CD4-positive, alpha-beta T cell (primary cell): ENCODE results near the gene ASTN2. TPM values are rescaled to one million over a fixed set of nuclear protein-coding genes. Genes with fewer than 3 reads are reported as not detected.

ENCODE experiments used
- ATAC-seq: fragments of 200-7000 bp; cut with Tn5 transposase; one replicate; pipeline ENCODE4 v1.10.0; 2022; ENCODE audit warnings: mild to moderate bottlenecking; ENCODE audit not compliant: poor library complexity
- CTCF ChIA-PET: fragments of 350-600 bp; sonication (Branson Sonifier 250); formaldehyde crosslinking; loops from one replicate; lab custom pipeline; 2021; ENCODE audit warnings: antibody characterized with exemption, inconsistent platforms; lab: Charles Lee
- POLR2A ChIA-PET: fragments of 350-600 bp; sonication (Branson Sonifier 250); formaldehyde crosslinking; loops from one replicate; lab custom pipeline; 2021; ENCODE audit warnings: antibody characterized with exemption, inconsistent platforms; lab: Charles Lee
- DNase-seq, 14 experiments: peaks; one replicate each; pipeline ENCODE4 v3.0.0-alpha.2; 2013 to 2020; ENCODE audit warnings: mixed read lengths in 2 of 14
- H3K27ac ChIP-seq, 2 donors: one replicate each; pipeline versions ENCODE4 v1.5.1 to v1.7.0; 2013; ENCODE audit warnings: low read length in 2 of 2, low read depth in 1 of 2, mild to moderate bottlenecking in 1 of 2
- H3K27me3 ChIP-seq, 2 experiments: 1 replicate in 1 of 2; 2 replicates in 1 of 2; pipeline versions ENCODE4 v1.6.1 to v1.7.0; 2013; ENCODE audit warnings: low read length in 2 of 2, control low read depth in 1 of 2, mild to moderate bottlenecking in 1 of 2, moderate library complexity in 1 of 2; ENCODE audit not compliant: insufficient read depth in 2 of 2, control insufficient read depth in 1 of 2
- H3K36me3 ChIP-seq: one replicate; pipeline ENCODE4 v1.6.1; 2013; ENCODE audit warnings: low read length, control low read depth; ENCODE audit not compliant: insufficient read depth
- H3K4me1 ChIP-seq: one replicate; pipeline ENCODE4 v1.6.1; 2013; ENCODE audit warnings: low read length, control low read depth; ENCODE audit not compliant: insufficient read depth
- H3K4me3 ChIP-seq: one replicate; pipeline ENCODE4 v1.5.1; 2013; ENCODE audit warnings: mild to moderate bottlenecking, low read length, moderate library complexity
- H3K9me3 ChIP-seq, 2 experiments: 1 replicate in 1 of 2; 2 replicates in 1 of 2; pipeline versions ENCODE4 v1.6.1 to v1.7.0; 2013; ENCODE audit warnings: low read length in 2 of 2, mild to moderate bottlenecking in 2 of 2, control low read depth in 1 of 2, moderate library complexity in 1 of 2; ENCODE audit not compliant: control insufficient read depth in 1 of 2, insufficient read depth in 1 of 2
- H3K27ac Mint-ChIP-seq: one replicate; pipeline ENCODE4 v1.8.0; 2020; ENCODE audit warnings: mixed read lengths
- H3K27me3 Mint-ChIP-seq: one replicate; pipeline ENCODE4 v1.8.0; 2021; ENCODE audit warnings: mixed read lengths
- H3K36me3 Mint-ChIP-seq: one replicate; pipeline ENCODE4 v1.8.0; 2021; ENCODE audit warnings: low read depth, mixed read lengths
- H3K4me1 Mint-ChIP-seq: one replicate; pipeline ENCODE4 v1.8.0; 2021; ENCODE audit warnings: low read depth, mixed read lengths
- H3K4me3 Mint-ChIP-seq: one replicate; pipeline ENCODE4 v1.8.0; 2020; ENCODE audit warnings: mild to moderate bottlenecking, mixed read lengths
- H3K9me3 Mint-ChIP-seq: one replicate; pipeline ENCODE4 v1.8.0; 2020; ENCODE audit warnings: mixed read lengths
- intact Hi-C, 2 experiments: fragments of 100-400 bp; cut with DNase I in 1 of 2; cut with micrococcal nuclease in 1 of 2; formaldehyde crosslinking; loops; one replicate each; pipeline versions ENCODE4 v1.15.1 to v1.9.0; 2023 to 2025; cut with DNase I, micrococcal nuclease
- total RNA-seq, 174 experiments: library from RNA in 2 of 174; stranded (reverse) in 2 of 174; gene quantifications; one replicate each; pipeline ENCODE4 v1.2.3 and lab custom pipeline; 2021 to 2026
- TF ChIP-seq, protein P1 (sequence below): fragments of 200-600 bp; IDR thresholded peaks from one replicate; pipeline ENCODE4 v1.8.0; 2022; ENCODE audit warnings: antibody characterized with exemption, mild to moderate bottlenecking

The ASTN2 gene
- total RNA-seq, 2 experiments from 2014 or later = 2.3 to 2.4 TPM

DNA sequence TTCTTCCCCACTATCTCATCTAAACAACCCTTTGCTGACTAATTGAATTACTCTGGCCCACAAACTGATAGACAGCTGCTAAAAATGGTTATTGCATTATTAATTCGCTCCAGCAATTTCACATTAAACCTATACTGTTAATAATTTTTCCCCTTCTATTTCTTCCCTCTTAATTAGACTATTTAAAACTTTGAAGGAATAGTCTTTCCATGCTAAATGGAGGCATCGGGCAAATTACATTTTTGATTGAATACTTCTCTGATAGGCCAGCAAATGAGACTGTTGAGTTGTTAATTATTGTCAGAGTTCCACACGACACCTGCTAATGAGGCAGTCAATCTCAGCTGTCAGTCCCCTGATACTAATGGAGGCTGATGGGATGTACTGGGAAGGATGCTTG is 485.2 kb downstream of the ASTN2 start:
- H3K9me3 ChIP-seq = no peaks in the 10 kb centered on the region
- H3K4me3 Mint-ChIP-seq = no peak overlapping the region
- DNase-seq (no peak), ATAC-seq (no peak)
- no peaks in the 10 kb centered on the region for H3K9me3 Mint-ChIP-seq
- no peaks in the 10 kb centered on the region for H3K4me1 ChIP-seq
- H3K27ac ChIP-seq = no peak overlapping the region
- TF ChIP-seq, protein P1, sequence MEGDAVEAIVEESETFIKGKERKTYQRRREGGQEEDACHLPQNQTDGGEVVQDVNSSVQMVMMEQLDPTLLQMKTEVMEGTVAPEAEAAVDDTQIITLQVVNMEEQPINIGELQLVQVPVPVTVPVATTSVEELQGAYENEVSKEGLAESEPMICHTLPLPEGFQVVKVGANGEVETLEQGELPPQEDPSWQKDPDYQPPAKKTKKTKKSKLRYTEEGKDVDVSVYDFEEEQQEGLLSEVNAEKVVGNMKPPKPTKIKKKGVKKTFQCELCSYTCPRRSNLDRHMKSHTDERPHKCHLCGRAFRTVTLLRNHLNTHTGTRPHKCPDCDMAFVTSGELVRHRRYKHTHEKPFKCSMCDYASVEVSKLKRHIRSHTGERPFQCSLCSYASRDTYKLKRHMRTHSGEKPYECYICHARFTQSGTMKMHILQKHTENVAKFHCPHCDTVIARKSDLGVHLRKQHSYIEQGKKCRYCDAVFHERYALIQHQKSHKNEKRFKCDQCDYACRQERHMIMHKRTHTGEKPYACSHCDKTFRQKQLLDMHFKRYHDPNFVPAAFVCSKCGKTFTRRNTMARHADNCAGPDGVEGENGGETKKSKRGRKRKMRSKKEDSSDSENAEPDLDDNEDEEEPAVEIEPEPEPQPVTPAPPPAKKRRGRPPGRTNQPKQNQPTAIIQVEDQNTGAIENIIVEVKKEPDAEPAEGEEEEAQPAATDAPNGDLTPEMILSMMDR = no peak
- no peaks in the 10 kb centered on the region for H3K36me3 Mint-ChIP-seq
- POLR2A ChIA-PET = no interaction called here
- no peaks in the 10 kb centered on the region for H3K36me3 ChIP-seq
- no peak overlapping the region for H3K4me3 ChIP-seq
- H3K27me3 Mint-ChIP-seq = peaks cover 7% of the 10 kb centered on the region
- no peaks in the 10 kb centered on the region for H3K4me1 Mint-ChIP-seq
- no peak overlapping the region for H3K27ac Mint-ChIP-seq
- CTCF ChIA-PET = no interaction called here
- H3K27me3 ChIP-seq = no peaks in the 10 kb centered on the region
- intact Hi-C loops = no loop called here

DNA sequence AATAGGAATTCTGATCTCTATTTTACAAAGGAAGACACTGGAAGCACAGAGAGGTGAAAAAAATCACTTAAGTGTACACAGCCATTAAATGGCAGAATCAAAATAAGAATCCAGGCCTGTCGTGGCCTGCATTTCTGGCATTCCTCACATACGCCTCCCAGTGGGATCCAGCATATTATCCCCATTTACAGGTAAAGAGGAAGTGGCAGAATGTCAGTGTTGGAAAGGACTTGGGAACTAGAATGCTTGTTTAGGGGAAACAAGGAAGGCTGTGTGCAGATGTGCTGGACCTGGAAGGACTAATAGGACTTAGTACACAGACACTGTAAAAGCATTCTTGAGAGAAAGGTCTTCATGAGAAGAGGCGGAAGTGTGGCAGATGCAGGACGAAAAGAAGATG is 486.0 kb downstream of the ASTN2 start:
- ChIA-PET CTCF (no interaction called here), POLR2A (no interaction called here)
- TF ChIP-seq, protein P1 = no peak
- no peak for ATAC-seq
- H3K4me3 Mint-ChIP-seq = no peak overlapping the region
- no peak overlapping the region for H3K27ac Mint-ChIP-seq
- Histone ChIP-seq H3K27me3 (no peaks in the 10 kb centered on the region), H3K4me3 (no peak overlapping the region), H3K9me3 (no peaks in the 10 kb centered on the region), H3K4me1 (no peaks in the 10 kb centered on the region), H3K27ac (no peak overlapping the region), H3K36me3 (no peaks in the 10 kb centered on the region)
- H3K4me1 Mint-ChIP-seq = no peaks in the 10 kb centered on the region
- H3K27me3 Mint-ChIP-seq = peaks cover 7% of the 10 kb centered on the region
- no peak for DNase-seq
- no peaks in the 10 kb centered on the region for H3K9me3 Mint-ChIP-seq
- no peaks in the 10 kb centered on the region for H3K36me3 Mint-ChIP-seq
- intact Hi-C loops = no loop called here

DNA sequence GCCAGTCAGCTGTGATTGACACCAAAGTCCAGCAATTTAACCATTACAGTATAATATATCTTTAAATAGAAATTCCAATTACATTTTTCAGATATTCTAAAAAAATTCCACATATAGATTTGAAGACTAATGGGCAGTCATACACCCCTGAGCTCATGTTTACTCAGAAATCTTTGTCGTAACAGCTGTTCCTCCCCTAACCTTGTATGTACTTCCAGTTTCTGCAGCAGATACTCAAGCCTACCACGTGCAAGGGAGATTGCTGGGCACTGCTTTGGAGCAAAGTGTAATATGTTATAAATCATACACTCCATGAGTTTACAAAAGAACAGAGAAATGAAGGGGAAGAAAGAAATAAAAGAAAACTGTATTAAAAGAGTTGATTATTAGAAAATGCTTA is 486.6 kb downstream of the ASTN2 start:
- no peaks in the 10 kb centered on the region for H3K36me3 ChIP-seq
- DNase-seq (no peak), ATAC-seq (no peak)
- Mint-ChIP-seq H3K9me3 (no peaks in the 10 kb centered on the region), H3K27ac (no peak overlapping the region), H3K27me3 (peaks cover 7% of the 10 kb centered on the region), H3K4me1 (no peaks in the 10 kb centered on the region), H3K36me3 (no peaks in the 10 kb centered on the region), H3K4me3 (no peak overlapping the region)
- TF ChIP-seq, protein P1 = no peak
- no peak overlapping the region for H3K4me3 ChIP-seq
- CTCF ChIA-PET = no interaction called here
- H3K27ac ChIP-seq = no peak overlapping the region
- POLR2A ChIA-PET = no interaction called here
- no peaks in the 10 kb centered on the region for H3K27me3 ChIP-seq
- intact Hi-C loops = no loop called here
- H3K9me3 ChIP-seq = no peaks in the 10 kb centered on the region
- H3K4me1 ChIP-seq = no peaks in the 10 kb centered on the region
